ENCODE data around the gene ANAPC2. TPM values are rescaled to one million over a fixed set of nuclear protein-coding genes. Genes with fewer than 3 reads are reported as not detected.

Gene ANAPC2
- total RNA-seq, 4 donors from 2014 or later: 6.7 to 65.6 (median 24.9) TPM

GRCh38 chr9:137198902-137199283 lies 10.5 kb upstream of the ANAPC2 start:
- Histone ChIP-seq H3K9me3 (no peaks in the 10 kb centered on the region), H3K4me1 (peaks cover 12 to 17% of the 10 kb centered on the region in 2 donors), H3K36me3 (no peaks in the 10 kb centered on the region), H3K27me3 (no peaks in the 10 kb centered on the region), H3K27ac (no peak overlapping the region), H3K4me3 (peak overlapping the region in 1 of 2 donors; percentile 38)
- intact Hi-C loops (cut with DNase I; ENCODE audit: low total_unique reads): no loop called here
- no peak for DNase-seq
- TF ChIP-seq CTCF (IDR thresholded peaks at IDR 0.05) (no peak), POLR2A (IDR thresholded peaks at IDR 0.05) (no peak)

GRCh38 chr9:137198051-137198901 lies 9.9 kb upstream of the ANAPC2 start:
- no peaks in the 10 kb centered on the region for H3K27me3 ChIP-seq
- no peak overlapping the region for H3K27ac ChIP-seq
- TF ChIP-seq POLR2A (IDR thresholded peaks at IDR 0.05) (no peak), CTCF (IDR thresholded peaks at IDR 0.05) (no peak)
- intact Hi-C loops (cut with DNase I; ENCODE audit: low total_unique reads): no loop called here
- no peak for DNase-seq
- peaks cover 8 to 17% of the 10 kb centered on the region in 2 donors for H3K4me1 ChIP-seq
- no peak overlapping the region for H3K4me3 ChIP-seq
- no peaks in the 10 kb centered on the region for H3K36me3 ChIP-seq
- no peaks in the 10 kb centered on the region for H3K9me3 ChIP-seq

GRCh38 chr9:137195525-137196220 lies 7.3 kb upstream of the ANAPC2 start:
- no peaks in the 10 kb centered on the region for H3K36me3 ChIP-seq
- no peaks in the 10 kb centered on the region for H3K27me3 ChIP-seq
- H3K4me1 ChIP-seq: peaks cover 8 to 17% of the 10 kb centered on the region in 2 donors
- TF ChIP-seq CTCF (IDR thresholded peaks at IDR 0.05) (no peak), POLR2A (IDR thresholded peaks at IDR 0.05) (no peak)
- no peak for DNase-seq
- H3K4me3 ChIP-seq: no peak overlapping the region
- intact Hi-C loops (cut with DNase I; ENCODE audit: low total_unique reads): no loop called here
- H3K27ac ChIP-seq: no peak overlapping the region
- H3K9me3 ChIP-seq: no peaks in the 10 kb centered on the region

GRCh38 chr9:137194909-137195308 lies 6.5 kb upstream of the ANAPC2 start:
- no peak overlapping the region for H3K27ac ChIP-seq
- no peaks in the 10 kb centered on the region for H3K27me3 ChIP-seq
- H3K4me3 ChIP-seq: no peak overlapping the region
- no peaks in the 10 kb centered on the region for H3K9me3 ChIP-seq
- H3K4me1 ChIP-seq: peaks cover 8 to 19% of the 10 kb centered on the region in 2 donors
- intact Hi-C loops (cut with DNase I; ENCODE audit: low total_unique reads): no loop called here
- TF ChIP-seq CTCF (IDR thresholded peaks at IDR 0.05): no peak
- no peak for DNase-seq
- no peaks in the 10 kb centered on the region for H3K36me3 ChIP-seq

- H3K27ac ChIP-seq: no peak overlapping the region
- TF ChIP-seq POLR2A (IDR thresholded peaks at IDR 0.05) (no peak), CTCF (IDR thresholded peaks at IDR 0.05) (no peak)
- peaks cover 8 to 19% of the 10 kb centered on the region in 2 donors for H3K4me1 ChIP-seq
- no peaks in the 10 kb centered on the region for H3K27me3 ChIP-seq
- H3K9me3 ChIP-seq: no peaks in the 10 kb centered on the region
- H3K36me3 ChIP-seq: no peaks in the 10 kb centered on the region
- DNase-seq: no peak
- intact Hi-C loops (cut with DNase I; ENCODE audit: low total_unique reads): no loop called here
- H3K4me3 ChIP-seq: no peak overlapping the region
Measured at GRCh38 chr9:137194388-137194787, 6.0 kb upstream of the ANAPC2 start.
